Activated CD4-positive, alpha-beta T cell treated with anti-CD3 and anti-CD28 coated beads, Interleukin-2, amount 50 U/mL, for 16 hours (primary cell): ENCODE measurements around the gene RAD51B.
"Not testable (repeated sequence)": the region's sequence is repeated elsewhere in the genome, so short reads cannot be mapped to it uniquely, and the experiment has no call there.

Experiments
- DNase-seq: peaks from one replicate; pipeline ENCODE4 v3.0.0-alpha.2; 2020

RAD51B gene

DNA sequence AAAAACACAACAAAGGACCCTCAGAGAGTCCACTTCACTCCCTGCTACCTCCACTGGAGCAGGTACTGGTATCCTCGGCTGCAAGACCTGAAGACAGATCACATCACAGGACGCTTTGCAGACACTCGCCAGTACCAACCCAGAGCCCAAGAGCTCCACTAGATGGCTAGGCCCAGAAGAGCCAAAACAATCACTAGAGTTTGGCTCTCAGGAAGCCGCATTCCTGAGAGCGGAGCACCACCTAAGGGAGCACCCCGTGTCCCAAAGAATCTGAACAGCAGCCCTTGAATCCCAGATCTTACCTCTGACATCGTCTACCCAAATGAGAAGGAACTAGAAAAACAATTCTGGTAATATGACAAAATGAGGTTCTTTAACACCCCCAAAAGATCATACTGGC is 399.8 kb downstream of the RAD51B start:
- DNase-seq: no peak

DNA sequence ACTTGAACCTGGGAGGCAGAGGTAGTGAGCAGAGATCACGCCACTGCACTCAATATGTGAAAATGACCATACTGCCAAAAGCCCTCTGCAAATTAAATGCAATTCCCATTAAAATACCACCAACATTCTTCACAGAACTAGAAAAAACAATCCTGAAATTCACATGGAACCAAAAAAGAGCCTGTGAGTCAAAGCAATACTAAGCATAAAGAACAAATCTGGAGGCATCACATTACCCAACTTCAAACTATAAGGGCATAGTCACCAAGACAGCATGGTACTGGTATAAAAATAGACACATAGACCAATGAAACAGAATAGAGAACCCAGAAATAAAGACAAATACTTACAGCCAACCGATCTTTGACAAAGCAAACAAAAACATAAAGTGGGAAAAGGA is 401.5 kb downstream of the RAD51B start:
- not testable (repeated sequence) for DNase-seq

DNA sequence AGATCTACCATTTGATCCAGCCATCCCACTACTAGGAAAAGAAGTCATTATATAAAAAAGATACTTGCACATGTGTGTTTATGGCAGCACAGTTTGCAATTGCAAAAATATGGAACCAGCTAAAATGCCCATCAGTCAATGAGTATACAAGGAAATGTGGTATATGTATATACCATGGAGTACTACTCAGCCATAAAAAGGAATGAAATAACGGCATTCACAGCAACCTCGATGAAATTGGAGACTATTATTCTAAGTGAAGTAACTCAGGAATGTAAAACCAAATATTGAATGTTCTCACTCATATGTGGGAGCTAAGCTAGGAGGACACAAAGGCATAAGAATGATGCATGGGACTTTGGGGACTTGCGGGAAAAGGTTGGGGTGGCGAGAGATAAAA is 402.6 kb downstream of the RAD51B start:
- no peak for DNase-seq

DNA sequence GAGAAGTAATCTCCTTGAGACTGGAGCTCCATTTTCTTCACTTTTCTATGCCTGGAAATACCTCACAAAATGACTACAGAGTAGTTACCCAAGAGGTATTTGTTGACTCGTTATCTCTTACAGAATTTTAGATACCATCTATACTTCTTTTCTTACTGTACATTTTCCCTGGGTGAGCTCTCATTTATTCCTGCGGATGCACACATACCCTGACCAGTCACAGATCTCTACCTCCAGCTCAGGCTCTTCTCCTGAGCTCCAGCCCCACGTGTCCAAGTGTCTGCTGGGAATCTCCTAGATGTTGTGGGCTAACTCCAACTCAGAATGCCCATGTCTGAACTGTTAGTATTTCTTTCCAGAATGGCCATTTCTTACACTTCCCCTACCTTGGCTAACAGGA is 403.1 kb downstream of the RAD51B start:
- no peak for DNase-seq

DNA sequence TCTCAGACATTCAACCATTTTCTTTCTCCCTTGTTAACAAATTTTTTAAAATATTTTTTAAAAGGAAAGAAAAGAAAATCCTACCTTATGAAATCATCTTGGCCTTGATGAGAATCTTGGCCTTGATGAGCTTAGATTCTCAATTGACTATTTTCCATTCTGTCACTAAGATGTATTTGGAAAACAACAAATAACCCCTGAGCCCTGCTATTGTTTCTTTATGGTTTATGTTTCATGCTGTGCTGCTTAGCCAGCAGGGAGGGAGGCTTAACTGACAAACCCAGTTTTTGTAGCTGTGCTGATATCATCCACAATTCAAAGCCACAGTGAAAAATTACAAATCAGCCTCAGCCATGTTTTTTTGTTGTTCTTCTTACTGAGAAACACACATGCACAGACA is 404.1 kb downstream of the RAD51B start:
- no peak for DNase-seq

DNA sequence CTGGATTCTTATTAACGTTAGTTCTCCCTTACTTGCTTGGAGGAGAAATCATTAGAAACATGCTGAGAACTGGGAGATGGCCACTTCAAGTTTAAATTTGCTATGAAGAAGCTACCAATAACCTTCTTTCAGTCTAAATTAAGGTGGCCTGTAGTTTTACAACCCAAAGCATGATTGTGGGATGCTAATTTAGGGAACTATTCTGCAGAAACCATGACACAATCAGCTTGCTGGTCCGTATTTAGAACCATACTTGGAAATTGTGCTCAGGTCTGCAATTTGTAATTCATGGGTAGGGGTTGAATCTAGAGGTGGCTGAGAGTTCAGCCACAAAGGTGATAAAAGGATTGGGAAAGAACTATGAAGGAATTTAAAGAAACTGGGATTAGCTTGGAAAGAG is 405.7 kb downstream of the RAD51B start:
- no peak for DNase-seq

DNA sequence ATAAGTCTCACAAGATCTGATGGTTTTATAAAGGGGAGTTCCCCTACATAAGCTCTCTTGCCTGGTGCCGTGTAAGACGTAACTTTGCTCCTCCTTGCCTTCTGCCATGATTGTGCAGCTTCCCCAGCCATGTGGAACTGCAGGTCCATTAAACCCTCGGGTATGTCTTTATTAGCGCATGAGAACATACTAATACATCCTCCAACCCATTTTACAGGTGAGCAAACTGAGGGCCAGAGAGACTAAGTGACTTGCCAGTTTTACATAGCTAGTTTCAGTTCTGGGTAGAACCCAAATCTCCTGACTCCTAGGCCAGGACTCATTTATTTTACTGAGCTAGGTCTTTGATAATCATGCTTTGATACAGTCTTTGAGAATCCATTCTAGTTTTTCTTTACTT is 406.9 kb downstream of the RAD51B start:
- DNase-seq: no peak

DNA sequence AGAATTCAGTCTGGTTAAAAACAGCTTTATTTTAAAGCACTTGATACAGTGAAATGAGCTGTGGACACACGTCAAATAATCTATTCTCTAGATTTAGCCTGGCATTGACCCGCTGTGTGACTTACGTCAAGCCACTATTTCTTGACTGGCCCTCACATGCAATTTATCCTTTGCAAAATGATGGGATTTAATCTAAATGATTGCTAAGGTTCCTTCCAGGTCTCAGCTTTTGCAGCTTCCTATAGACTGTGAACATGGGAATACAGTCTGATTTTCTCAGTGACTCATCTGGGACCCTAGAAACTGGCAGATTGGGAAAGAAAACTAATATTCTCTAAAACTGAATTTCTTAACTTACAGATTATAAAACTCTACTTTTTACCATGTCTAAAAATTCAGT is 409.1 kb downstream of the RAD51B start:
- DNase-seq: no peak

DNA sequence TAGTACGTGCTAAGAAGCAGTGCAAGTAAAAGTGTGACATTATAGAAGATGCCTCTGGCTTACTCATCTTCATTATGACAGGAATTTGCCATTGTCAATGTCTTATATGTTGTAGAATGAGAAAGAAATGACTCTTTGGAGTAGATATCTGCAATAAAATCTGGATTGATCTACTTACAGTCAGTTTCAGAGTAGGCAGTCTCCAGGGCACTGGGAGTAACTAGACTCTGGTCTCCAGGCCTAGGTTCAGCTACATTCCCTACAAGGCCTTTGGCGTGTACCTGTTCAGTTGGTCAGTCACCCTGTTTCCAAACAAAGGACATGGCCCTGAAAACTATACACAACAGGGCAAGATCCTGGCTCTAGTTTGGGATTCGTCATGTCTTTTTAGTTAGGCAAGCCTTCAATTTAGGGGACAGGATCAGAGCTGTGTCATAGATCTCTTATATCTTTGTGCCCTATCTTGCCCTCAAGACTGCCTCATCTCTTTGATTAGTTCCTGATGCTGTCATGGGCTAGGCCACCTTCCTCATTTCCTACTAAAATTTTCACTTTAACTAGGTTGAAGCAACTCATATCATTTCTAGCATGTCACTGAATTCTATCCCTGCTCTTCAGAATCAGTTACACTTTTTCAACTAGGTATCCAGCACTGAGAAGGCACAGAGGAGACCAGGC is 410.0 kb downstream of the RAD51B start:
- DNase-seq: peak; percentile 27

DNA sequence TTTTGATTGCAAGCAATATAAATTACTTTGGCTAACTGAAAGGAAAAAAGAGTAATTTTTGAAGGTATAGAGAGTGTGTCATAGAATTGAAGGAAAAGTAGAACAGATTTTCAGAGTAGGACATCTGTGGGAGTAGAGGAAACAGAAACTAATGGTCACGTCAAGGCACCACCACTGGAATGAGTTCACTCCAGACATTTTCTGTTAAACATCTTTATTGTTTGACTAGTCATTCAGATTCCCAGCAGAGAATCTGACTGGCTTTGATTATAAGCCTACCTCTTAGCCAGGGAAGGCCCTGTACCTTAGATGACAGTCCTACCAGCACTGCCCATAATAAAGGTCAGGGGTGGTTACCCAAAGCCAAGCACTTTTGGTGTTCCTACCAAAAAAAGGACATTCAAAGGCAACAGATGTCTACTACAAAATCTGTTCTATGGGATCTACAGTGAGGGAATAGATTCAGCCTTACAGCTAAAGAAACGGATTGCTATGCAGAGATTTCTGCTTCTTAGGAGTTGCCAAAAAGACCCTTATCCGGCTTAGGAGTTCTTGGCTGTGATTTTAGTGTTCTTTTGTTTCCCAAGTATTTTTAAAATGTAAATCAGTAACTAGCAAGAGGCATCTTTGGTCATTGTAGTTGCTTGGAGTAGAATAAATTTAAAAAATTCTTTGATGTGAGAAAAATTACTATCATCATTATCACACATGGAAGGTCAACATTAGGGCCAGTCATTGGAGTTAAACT is 410.8 kb downstream of the RAD51B start:
- DNase-seq: no peak

DNA sequence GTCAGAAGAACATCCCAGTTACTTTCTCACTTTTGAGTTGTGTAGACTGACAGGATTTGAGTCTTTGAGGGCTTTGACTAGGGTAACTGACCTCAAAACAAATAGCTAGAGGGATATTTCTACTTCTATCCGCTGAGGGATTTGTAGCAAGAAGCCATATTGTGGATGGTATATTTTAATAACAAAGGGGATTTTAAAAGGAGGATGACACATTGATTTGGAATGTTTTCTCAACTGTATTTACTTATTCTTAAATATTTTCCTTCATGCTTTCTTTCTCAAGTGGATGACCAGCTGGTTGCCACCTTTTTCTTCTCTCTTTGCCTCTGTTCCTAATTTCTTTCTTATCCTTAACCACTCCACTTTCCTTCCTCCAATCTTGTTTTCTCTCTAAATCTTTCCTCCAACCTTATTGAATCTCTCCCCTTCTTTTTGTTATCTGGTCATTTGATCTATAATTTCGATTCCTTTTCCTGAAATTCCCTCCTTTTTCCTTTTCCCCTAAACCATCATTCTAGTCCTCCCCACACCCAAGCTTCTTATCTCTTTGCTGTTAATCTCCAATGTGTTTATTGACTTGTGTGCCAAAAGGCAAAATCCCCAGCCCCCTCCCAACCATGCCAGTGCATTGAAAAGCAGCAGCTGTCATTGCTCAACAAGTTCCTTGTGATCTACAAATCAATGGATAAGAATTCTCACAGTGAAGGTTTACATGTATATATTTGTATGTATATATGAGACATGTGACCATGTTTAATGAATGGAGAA is 411.6 kb downstream of the RAD51B start:
- DNase-seq: no peak

DNA sequence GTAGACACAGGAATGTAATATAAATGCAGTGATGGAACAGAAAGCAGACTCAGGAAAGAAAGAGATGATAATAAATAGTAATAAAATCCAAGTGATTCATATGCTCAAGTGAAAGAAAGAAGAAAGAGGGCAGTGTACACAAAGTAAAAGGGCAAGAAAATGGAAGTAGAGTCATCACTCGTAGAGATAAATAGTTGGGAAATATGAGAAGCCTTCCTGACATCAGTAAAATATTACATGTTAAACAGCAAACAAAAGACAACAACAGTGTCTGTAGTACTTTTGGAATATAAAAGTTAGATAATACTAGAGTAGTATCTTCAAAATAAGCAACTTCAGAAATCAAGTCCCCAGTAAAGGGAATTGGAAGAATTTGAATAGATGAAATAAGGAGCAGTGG is 412.3 kb downstream of the RAD51B start:
- no peak for DNase-seq

DNA sequence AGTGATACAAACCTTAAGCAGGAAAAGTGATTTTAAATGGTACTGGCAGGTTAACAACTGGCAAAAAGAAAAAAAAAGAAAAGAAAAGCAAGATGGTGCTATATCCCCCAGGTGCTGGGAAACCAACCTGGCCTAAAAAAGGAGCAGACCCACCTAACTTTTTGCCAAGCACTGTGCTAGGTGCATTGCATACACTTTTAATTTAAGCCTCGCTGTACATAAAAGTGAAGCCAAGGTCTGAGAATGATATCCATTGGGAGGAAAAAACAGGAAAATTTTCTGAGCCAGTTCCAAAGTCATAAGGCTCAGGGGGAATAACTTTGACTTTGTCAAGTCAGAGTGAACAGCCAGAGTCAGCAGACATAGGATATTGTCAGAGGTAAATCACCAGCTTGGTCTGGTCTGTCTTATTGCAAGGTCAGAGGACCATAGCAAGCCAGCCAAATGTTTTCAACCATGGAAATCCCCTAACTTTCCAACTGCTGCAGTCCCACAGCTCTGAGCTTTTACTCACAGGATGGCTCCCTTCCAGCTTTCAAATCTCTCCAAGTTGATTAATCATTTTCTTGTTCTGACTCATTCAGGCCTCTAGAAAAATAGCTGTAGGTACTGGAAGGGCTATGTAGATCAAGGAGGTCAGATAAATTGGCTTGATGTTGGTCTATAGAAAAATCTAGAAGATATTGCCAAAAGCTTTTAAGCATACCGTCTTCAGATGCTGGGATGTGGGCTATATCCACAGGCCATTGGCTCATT is 412.9 kb downstream of the RAD51B start:
- DNase-seq: peak; percentile 86

DNA sequence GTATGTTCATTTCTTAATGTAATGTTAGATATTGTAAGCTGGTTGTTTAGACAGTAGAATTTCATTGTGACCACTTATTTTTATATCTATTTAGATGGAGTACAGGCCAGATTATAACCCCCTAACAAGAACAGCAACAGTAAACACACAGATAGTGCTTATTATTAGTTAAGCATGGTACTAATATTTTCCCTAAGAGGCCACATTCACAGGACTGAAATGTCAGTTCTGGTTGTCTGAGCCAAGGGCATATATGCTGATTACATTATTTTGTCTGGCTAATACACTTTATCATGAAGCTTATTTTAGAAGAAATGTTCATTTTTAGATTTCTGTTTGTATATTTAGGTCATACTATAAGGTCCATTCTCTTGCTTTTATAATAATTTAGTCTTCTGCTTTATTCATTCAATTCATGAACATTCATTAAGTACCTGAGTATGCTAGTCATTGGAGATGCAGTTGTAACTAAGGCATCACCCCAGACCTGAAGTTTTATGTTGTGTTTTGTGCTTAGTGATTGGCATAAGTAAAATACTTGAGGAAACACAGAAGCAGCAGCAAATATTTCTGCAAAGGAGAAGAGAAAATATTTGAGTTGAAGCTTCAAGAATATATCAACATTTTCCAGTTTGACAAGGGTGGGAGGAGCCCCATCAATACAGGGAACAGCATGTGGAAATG is 413.7 kb downstream of the RAD51B start:
- no peak for DNase-seq

DNA sequence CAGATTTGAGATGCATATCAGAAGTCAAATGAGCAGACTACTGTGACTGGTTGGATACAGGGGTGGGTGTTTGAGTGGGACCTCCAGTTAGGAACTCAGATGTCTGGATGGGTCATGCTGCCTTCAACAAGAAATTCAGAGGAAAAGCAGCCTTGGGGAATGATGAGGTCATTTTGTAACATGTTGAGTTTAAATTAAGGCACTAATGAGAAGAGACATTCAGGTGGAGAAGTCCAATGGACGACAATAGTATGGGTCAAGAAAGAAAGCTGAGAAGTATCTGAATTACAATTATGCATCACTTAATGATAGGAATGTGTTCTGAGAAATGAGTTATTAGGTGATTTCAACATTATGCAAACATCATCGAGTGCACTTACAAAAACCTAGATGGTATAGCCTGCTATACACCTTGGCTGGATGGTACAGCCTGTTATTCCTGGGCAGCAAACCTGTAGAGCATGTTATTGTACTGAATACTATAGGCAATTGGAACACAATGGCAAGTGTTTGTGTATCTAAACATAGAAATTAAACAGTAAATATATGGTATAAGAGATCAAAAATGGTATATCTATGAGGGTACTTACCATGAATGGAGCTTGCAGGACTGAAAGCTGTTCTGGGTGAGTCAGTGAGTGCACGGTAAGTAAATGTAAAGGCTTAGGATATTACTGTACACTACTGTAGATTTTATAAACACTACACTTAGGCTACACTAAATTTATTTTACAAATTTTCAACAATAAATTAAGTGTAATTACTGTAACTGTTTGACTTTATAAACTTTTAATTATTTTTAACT is 414.7 kb downstream of the RAD51B start:
- no peak for DNase-seq

DNA sequence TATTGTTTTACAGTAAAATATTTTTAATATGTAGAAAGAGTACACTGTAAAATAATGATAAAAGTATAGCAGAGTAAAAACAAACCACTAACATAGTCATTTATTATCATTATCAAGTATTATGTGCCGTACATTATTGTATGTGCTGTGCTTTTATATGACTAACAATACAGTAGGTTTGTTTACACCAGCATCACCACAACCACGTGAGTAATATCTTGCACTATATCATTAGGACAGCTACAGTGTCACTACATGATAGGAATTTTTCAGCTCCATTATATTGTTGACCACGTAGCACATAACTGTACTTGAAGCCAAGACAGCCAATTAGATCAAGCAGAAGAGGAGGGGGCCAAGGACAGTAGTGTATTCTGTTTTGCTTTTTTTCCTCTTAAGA is 415.4 kb downstream of the RAD51B start:
- DNase-seq: no peak

DNA sequence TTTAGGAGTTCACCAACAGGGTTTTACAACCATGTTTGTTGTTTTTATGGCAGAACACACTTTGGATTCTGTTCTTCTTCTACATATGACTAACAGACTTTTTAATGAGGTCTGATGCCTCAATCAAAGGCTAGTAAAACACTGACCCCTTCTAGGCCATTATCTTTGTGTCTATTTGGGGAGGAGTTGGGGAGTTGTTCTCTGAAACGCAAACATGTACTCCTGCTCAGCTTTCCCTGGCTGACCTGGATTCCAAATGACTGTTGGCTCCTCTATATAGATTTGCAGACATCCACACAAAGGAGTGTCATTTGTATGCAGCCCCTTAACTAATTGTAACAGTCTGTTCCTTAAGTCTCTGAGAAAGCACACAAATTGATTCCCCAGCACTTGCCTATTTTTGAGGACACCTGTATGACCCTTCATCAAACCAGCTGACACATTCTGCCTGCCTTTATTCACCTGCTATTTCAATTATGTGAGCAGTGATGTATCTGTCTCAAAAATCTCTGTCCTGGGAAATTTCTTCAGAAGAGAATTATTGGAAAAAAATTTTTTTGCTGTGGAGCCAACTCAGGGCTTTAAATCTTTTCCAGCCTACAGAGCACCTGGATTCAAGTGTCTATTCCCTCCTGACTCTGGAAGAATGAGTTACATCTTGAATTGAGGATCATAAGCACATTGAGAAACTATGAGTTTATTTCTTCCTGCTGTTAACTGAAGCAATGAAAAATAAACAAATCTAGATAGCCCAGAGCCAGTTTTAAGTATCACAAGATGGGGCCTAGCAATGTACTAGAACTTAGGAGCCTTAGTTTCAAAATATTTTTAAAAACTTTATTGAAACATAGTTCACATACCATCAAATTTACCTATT is 417.2 kb downstream of the RAD51B start:
- DNase-seq: no peak

DNA sequence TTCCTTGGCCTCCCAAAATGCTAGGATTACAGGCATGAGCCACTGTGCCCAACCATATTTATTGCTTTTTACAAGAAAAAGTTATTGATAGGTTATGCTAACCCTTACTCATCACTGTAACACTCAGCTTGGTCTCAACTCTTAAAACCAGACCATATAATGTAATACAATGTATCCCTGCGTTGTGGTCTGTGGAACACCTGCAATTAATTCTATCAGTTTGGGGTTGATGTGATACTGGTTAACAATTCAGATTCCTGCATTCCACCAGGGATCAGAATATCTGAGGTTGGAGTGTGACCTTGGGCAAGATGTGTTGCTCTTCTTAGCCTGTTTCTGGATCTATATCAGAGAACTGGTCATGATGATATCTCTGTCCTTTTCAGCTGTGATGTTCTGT is 419.0 kb downstream of the RAD51B start:
- DNase-seq: no peak

DNA sequence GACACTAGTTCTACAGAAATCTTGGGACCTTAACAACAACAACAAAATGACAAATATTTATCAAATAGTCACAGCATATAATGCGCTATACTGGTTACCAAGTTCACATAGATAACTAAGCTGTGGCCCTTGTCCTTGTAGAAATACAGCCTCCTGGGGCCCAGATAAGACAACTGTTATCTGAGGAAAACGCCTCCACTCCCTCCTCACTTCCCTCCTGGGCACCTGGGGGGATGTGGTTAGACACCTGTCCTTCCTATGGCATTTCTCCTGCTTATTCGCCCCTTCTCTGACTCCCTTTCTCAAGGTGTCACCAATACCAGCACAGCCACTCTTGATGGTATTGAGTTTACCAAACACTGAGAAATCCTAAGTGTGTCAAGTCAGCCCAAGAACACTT is 419.4 kb downstream of the RAD51B start:
- no peak for DNase-seq

DNA sequence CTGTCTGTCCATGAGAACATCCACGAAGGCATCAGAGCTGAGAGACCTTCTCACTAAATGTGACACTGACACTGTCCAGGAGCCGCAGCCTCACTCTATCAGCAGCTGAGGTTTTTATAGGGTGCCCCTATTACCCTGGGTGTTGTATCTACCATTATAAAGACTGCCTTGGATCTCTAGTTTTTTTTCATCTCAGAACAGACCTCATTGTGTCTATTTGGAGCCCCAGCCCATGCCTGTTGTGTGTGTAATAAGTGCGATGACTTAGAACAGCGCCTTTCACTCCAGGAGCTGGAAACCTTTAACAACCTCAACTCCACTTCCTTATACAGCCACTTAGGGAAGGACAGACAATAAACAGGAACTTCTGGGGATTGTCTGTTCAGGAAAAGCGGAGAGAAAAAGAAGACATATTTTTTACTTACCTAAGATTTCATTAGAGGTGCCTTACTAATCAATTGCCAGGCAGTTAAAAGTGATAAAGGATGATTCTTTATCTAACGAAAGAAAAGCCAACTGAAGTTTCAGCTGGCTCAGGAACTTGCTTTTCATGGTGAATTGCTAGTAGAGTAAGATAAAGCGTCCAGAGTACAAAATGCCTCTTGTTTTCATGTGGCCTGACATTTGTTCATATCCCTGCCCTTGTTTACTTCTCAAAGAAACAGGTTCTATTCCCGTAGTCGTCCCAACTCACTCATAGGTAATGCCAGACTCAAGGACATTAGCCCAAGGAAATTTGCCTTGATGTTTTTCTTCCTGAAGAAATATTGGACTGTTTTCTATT is 420.6 kb downstream of the RAD51B start:
- DNase-seq: no peak
